HG02642 (cell line): ENCODE results near the gene TTC9B.

ENCODE experiments used
- ATAC-seq: cut with Tn5 transposase; IDR thresholded peaks from one replicate; pipeline ENCODE4 v1.9.1; 2021; ENCODE audit warnings: mild to moderate bottlenecking; ENCODE audit not compliant: unreplicated experiment, poor library complexity

Gene TTC9B

GRCh38 chr19:40249781-40250180, 31.6 kb upstream of the TTC9B start:
- no peak for ATAC-seq

- no peak for ATAC-seq
Measured at GRCh38 chr19:40249201-40249600, 31.0 kb upstream of the TTC9B start.

DNA sequence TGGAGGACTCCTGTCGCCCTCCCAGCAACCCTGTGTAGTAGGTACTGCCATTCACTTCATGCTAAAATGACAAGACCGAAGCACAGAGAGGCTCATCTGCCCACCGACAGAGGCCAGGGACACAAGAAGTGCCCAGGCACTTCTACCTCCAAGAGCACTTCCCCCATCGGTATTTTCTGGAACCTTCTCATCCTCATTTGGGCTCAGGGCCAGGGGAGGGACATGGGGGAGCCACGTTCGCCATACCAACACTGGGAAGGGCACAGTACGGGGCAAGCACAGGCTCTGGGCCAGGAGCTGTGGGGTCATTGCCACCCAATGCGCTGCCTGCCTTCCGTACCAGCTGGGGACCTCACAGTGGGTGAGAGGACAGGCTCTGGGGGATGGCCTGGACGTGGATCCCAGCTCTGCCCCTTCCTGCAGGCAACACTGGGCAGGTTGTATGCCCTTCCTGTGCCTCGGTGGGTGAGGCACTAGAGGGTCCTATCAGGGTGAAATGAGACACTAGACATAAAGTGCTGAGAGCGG, 29.6 kb upstream of the TTC9B start:
- no peak for ATAC-seq

DNA sequence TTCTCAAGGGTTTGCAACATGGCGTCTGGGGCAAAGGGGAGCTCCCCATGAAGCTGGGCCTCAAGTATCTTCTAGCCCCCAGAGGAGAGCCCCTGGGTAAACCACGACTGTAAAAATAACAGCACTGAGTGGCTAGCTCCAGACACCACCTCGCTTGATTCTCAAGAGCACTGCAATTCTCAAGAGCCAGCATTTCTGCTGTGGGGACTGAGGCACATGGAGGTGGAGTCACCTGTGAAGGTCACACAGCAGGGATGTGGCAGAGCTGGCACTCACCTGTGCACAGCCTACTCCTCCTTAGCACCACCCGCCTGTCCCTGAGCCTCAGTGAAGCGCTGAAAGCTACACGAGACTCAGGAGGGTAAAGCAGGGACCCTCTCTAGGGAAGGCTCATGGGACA, 29.0 kb upstream of the TTC9B start:
- ATAC-seq, result no peak

DNA sequence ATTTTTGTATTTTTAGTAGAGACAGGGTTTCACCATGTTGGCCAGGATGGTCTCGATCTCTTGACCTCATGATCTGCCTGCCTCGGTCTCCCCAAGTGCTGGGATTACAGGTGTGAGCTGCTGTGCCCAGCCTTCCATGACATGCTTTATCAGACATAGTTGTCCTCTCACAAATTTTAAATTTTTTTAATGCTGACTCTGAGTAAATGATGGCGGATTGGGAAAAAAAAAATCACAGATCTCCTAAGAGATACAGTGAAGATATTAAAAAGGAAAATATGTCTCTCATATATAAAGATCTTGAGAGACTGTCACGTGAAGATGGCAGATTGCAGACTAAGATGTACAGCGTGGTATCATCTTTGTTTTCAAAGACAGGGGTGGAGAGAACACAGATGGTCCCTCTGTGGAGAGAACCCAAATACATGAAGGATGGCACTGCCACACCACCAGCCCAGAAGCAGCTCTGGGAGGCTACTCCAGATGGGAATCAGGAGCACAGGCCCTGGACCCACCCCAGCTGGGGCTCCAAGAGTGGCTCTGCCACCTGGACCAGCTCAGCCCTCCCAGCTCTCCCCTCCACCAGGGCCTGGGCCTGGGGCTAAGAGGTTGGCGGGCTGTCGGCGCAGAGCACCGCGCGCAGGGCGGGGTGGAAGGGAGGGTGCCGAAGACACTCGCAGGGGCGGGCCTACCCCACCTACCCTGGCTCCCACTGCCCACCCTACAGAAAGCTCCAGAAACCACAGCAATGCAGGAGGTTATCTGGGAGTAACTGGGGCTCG, 28.3 kb upstream of the TTC9B start:
- ATAC-seq, result no peak

- ATAC-seq, result no peak
Measured at GRCh38 chr19:40245506-40246128, 27.4 kb upstream of the TTC9B start.

DNA sequence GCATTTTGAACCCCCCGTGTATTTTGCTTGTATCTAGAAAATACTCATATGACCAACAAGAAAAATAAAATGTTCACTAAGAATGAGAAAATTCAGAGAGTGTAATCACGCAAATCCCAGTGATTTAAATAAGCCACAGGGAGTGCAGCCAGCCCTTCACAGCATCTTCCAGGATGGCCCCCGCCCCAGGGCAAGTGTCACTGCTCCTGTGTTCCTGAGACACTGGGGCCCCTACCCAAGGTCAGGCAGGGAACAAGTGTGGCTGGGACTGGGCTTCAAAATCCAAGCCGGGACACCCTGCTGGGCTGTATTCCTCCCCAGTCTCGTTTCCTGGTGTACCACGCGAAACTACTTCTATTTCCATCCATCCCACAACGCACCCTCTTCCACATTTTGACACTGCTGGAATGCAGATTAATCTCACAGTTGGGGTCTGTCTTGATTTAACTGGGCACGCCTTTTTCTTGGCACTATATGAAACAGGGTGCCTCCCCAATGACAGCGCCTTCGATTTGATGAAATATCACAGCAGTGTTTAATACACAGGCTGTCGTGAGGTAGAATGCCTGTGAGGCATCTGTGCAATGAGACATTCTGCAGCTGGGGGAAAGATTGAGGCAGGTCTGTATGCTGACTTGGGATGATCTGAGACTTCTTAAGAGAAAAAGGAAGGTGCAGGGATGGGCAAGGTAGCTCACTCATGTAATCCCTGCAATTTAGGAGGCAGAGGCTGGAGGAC, 26.6 kb upstream of the TTC9B start:
- no peak for ATAC-seq

GRCh38 chr19:40243181-40243580, 25.0 kb upstream of the TTC9B start:
- ATAC-seq, result no peak

DNA sequence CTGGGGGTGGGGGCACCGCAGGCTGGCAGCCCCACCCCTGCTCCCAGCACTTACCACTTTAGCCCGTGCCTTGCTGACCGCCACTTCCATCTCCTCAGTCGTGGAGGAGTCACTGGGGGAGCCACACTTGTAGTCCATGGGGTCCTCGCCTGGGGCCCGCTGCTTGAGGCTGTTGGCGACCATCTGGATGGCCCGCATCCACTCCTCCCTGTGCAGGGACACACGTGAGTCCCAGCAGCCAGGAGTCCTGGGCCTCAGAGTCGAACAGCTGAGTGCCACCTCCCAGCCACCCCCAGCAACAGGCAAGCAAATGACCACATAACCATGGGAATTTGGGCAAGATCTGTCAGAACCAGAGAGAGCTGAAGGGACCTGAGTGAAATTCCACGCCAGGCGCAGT, 24.3 kb upstream of the TTC9B start:
- ATAC-seq, result no peak

DNA sequence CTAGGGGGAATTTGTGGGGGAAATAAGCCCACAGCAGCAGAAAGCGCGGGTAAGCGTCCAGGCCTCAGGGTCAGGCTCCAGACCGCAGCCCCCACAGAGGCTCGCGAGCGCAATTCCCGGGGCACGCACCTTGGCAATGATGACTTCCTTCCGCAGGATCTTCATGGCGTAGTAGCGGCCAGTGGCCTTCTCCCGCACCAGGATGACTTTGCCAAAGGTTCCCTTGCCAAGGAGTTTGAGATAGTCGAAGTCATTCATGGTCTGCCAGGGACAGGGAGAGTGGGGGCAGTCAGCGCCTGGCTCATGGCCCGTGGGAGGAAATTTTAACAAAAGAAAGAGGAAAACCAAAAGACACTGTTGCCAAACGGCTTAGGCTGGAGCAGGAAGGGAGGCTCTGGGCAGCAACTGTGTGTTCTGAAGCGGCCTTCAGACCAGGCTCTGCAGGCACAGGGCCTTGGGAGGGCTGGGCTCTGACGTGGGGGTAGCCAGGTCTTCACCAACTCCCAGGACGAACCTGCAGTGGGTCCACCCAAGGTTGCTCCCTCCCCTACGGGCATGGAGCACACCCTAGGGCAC, 23.7 kb upstream of the TTC9B start:
- ATAC-seq, result no peak

GRCh38 chr19:40241125-40241808, 23.1 kb upstream of the TTC9B start:
- no peak for ATAC-seq

GRCh38 chr19:40240332-40240731, 22.1 kb upstream of the TTC9B start:
- no peak for ATAC-seq

GRCh38 chr19:40239415-40240226, 21.4 kb upstream of the TTC9B start:
- ATAC-seq, result no peak

GRCh38 chr19:40238775-40239174, 20.6 kb upstream of the TTC9B start:
- ATAC-seq, result no peak

DNA sequence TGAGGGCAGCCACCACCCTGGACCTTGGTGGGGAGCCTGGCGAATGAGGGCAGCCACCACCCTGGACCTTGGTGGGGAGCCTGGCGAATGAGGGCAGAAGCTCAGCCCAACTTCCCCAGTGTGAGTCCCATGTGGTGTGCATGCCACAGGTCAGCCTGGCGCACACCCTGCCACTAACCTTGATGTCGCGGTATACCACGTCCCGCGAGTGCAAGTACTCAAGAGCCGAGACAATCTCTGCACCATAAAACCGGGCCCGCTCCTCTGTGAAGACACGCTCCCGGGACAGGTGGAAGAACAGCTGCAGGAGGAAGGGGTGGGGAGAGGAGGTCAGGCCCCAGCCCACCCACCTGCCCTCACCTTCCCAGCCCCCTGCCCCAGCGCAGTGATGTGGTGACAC, 19.6 kb upstream of the TTC9B start:
- no peak for ATAC-seq

DNA sequence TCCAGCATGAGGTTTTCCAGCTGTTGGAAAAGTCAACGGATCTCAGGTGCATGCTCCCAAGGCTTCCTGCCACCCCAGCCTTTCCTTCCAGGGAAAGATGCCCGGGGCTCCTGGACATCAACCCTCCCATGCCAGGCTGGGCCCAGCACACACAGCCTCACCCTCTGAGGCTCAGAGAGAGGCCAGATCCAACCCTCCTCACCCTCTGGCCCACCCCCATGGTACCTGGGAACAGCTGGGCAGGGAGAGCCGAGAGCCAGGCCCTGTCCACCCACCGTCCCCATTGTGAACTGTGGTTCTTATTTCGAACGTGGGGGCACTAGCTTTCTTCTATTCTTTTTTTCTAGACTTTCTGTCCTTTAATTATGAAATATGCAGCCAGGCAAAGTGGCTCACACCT, 18.2 kb upstream of the TTC9B start:
- ATAC-seq, result no peak

- ATAC-seq, result no peak
Measured at GRCh38 chr19:40236026-40236355, 17.8 kb upstream of the TTC9B start.

- no peak for ATAC-seq
Measured at GRCh38 chr19:40235238-40236025, 17.2 kb upstream of the TTC9B start.
